GM12878 (cell line): ENCODE results near the gene TM4SF1. TPM values are rescaled to one million over a fixed set of nuclear protein-coding genes. Genes with fewer than 3 reads are reported as not detected.

Experiments used
- ATAC-seq: fragments of 200-7000 bp; cut with Tn5 transposase; 3 replicates; pipeline ENCODE4 v1.9.1; 2020; ENCODE audit warnings: mild to moderate bottlenecking, moderate library complexity
- BruUV-seq: library from RNA; stranded (reverse); fragments of 400-500 nt; replicated peaks from 2 replicates; lab custom pipeline; 2021; lab: Mats Ljungman, UMichigan
- CTCF ChIA-PET: fragments of 300-600 bp; sonication (Branson Sonifier 250); formaldehyde crosslinking; extraction: SDS; loops from one replicate; lab custom pipeline; 2021; ENCODE audit warnings: inconsistent platforms; lab: Yijun Ruan, JAX
- POLR2A ChIA-PET: fragments of 350-600 bp; formaldehyde crosslinking; extraction: SDS; loops from one replicate; lab custom pipeline; 2021; ENCODE audit warnings: inconsistent platforms; lab: Charles Lee
- RAD21 ChIA-PET: fragments of 300-600 bp; sonication (Branson Sonifier 250); formaldehyde crosslinking; loops from one replicate; lab custom pipeline; 2023; ENCODE audit warnings: antibody characterized with exemption; ENCODE audit not compliant: unreplicated experiment; lab: Charles Lee
- SMC1A ChIA-PET: fragments of 300-600 bp; sonication (Branson Sonifier 250); formaldehyde crosslinking; loops from one replicate; lab custom pipeline; 2023; ENCODE audit not compliant: unreplicated experiment, uncharacterized antibody; lab: Charles Lee
- DNase-seq: peaks from one replicate; pipeline ENCODE4 v3.0.0-alpha.2; 2011; ENCODE audit warnings: low read depth, low spot score
- FAIRE-seq: peaks from 3 replicates; lab custom pipeline; 2011; peaks lifted over from hg19 to GRCh38; lab: Jason Lieb, UNC
- H2AFZ ChIP-seq: 2 replicates; pipeline ENCODE4 v1.6.0; 2011; ENCODE audit warnings: low read depth, low read length, control low read depth; ENCODE audit not compliant: control insufficient read depth
- H3K27ac ChIP-seq: 2 replicates; pipeline ENCODE4 v1.5.1; 2011; ENCODE audit warnings: control low read depth; ENCODE audit not compliant: control insufficient read depth, insufficient read depth
- H3K27me3 ChIP-seq, 2 experiments: replicated peaks in 1 of 2; 2 replicates each; pipeline versions ENCODE4 v1.6.0 to v1.6.1; 2011; ENCODE audit warnings: low read length in 1 of 2; ENCODE audit not compliant: control insufficient read depth in 2 of 2, insufficient read depth in 2 of 2
- H3K36me3 ChIP-seq, 2 experiments: 2 replicates each; pipeline ENCODE4 v1.5.1; 2011; ENCODE audit warnings: low read length in 1 of 2; ENCODE audit not compliant: control insufficient read depth in 2 of 2, insufficient read depth in 2 of 2
- H3K4me1 ChIP-seq: 2 replicates; pipeline ENCODE4 v1.6.1; 2011; ENCODE audit warnings: mild to moderate bottlenecking, low read length, moderate library complexity, mixed read lengths; ENCODE audit not compliant: control insufficient read depth, insufficient read depth
- H3K4me2 ChIP-seq: 2 replicates; pipeline ENCODE4 v1.6.0; 2011; ENCODE audit warnings: control low read depth; ENCODE audit not compliant: control insufficient read depth, insufficient read depth
- H3K4me3 ChIP-seq: fragments of 200-600 bp; sonication (generic); 2 replicates; pipeline ENCODE4 v1.5.1; 2016
- H3K79me2 ChIP-seq: 2 replicates; pipeline ENCODE4 v1.6.0; 2011; ENCODE audit warnings: low read length; ENCODE audit not compliant: control insufficient read depth, insufficient read depth
- H3K9ac ChIP-seq: 2 replicates; pipeline ENCODE4 v1.8.0; 2011; ENCODE audit warnings: low read length, control low read depth, mixed read lengths; ENCODE audit not compliant: control insufficient read depth, insufficient read depth
- H3K9me3 ChIP-seq: replicated peaks from 3 replicates; pipeline ENCODE4 v1.5.1; 2011; ENCODE audit warnings: mild to moderate bottlenecking, low read length; ENCODE audit not compliant: control insufficient read depth, insufficient read depth
- H4K20me1 ChIP-seq: 2 replicates; pipeline ENCODE4 v1.6.0; 2011; ENCODE audit not compliant: control insufficient read depth, insufficient read depth
- ATF7 ChIP-seq: fragments of 450-650 bp; IDR thresholded peaks from 2 replicates; pipeline ENCODE4 v1.6.1; 2016; ENCODE audit warnings: low read depth, mild to moderate bottlenecking
- EGR1 ChIP-seq, 2 experiments: IDR thresholded peaks; 1 replicate in 1 of 2; 2 replicates in 1 of 2; pipeline ENCODE4 v1.6.1; 2011 to 2012; ENCODE audit warnings: low read depth in 2 of 2, low read length in 2 of 2, borderline replicate concordance in 1 of 2, mild to moderate bottlenecking in 1 of 2, moderate library complexity in 1 of 2
- EP300 ChIP-seq, 2 experiments: fragments of 150-350 bp in 1 of 2; IDR thresholded peaks; 2 replicates each; pipeline ENCODE4 v1.6.1; 2011 to 2012; ENCODE audit warnings: low read depth in 2 of 2, low read length in 2 of 2, borderline replicate concordance in 1 of 2, improper control_type of control experiment in 1 of 2, inconsistent platforms in 1 of 2; ENCODE audit not compliant: control insufficient read depth in 1 of 2
- GATAD2B ChIP-seq: fragments of 450-650 bp; conservative IDR thresholded peaks from 2 replicates; pipeline ENCODE4 v1.6.1; 2017; ENCODE audit warnings: low read depth, mild to moderate bottlenecking, moderate library complexity
- MEF2A ChIP-seq: IDR thresholded peaks from 2 replicates; pipeline ENCODE4 v1.6.1; 2011; ENCODE audit warnings: low read depth, mild to moderate bottlenecking, low read length, moderate library complexity; ENCODE audit not compliant: insufficient read depth
- MTA2 ChIP-seq: fragments of 450-650 bp; IDR thresholded peaks from 2 replicates; pipeline ENCODE4 v1.6.1; 2016; ENCODE audit warnings: low read depth, mild to moderate bottlenecking, moderate library complexity
- MTA3 ChIP-seq: IDR thresholded peaks from 2 replicates; pipeline ENCODE4 v1.6.1; 2012; ENCODE audit warnings: low read length, inconsistent platforms, borderline replicate concordance
- NFIC ChIP-seq: IDR thresholded peaks from 2 replicates; pipeline ENCODE4 v1.6.1; 2012; ENCODE audit warnings: low read depth, mild to moderate bottlenecking, inconsistent platforms, low read length, moderate library complexity
- NR2C1 ChIP-seq: fragments of 450-650 bp; IDR thresholded peaks from 2 replicates; pipeline ENCODE4 v1.6.1; 2017; ENCODE audit warnings: antibody characterized with exemption, mild to moderate bottlenecking, moderate library complexity
- PAX5 ChIP-seq: IDR thresholded peaks from 2 replicates; pipeline ENCODE4 v1.6.1; 2011; ENCODE audit warnings: low read depth, low read length, borderline replicate concordance
- POLR2A ChIP-seq: IDR thresholded peaks from 2 replicates; pipeline ENCODE4 v1.6.1; 2011; ENCODE audit warnings: low read depth, mild to moderate bottlenecking, low read length
- RB1 ChIP-seq: fragments of 450-650 bp; formaldehyde crosslinking; IDR thresholded peaks from 2 replicates; pipeline ENCODE4 v1.6.1; 2017; ENCODE audit warnings: mild to moderate bottlenecking, borderline replicate concordance
- ZNF622 ChIP-seq: fragments of 450-650 bp; IDR thresholded peaks from 2 replicates; pipeline ENCODE4 v1.6.1; 2017; ENCODE audit warnings: mild to moderate bottlenecking, inconsistent platforms
- ZZZ3 ChIP-seq: IDR thresholded peaks from 2 replicates; pipeline ENCODE4 v1.6.1; 2011; ENCODE audit warnings: low read depth; ENCODE audit not compliant: control insufficient read depth, insufficient read length
- WGBS: methylation state at CpG from one replicate; pipeline ENCODE4 v1.1.6; 2016; ENCODE audit warnings: low lambda C conversion rate; ENCODE audit not compliant: insufficient replicate concordance, insufficient coverage; ENCODE audit errors: missing lambda C conversion rate; 5-methylcytosine and 5-hydroxymethylcytosine counted together
- in situ Hi-C: fragments of 300-500 bp; cut with MboI; formaldehyde crosslinking; loops from 9 replicates; pipeline ENCODE4 v1.14.3; 2018; ENCODE audit warnings: mixed read lengths
- intact Hi-C: fragments of 100-400 bp; cut with micrococcal nuclease; formaldehyde crosslinking; loops from one replicate; pipeline ENCODE4 v1.14.2; 2022; ENCODE audit not compliant: unreplicated experiment
- polyA plus RNA-seq, 11 experiments: library from polyadenylated mRNA; depleted of rRNA in 4 of 11; unstranded in 6 of 11; stranded (reverse) in 5 of 11; fragments of >200 nt; fragmentation: Nextera tagmentation in 4 of 11; fragmentation: Illumina TruSeq in 1 of 11; extraction: Ambion mirVana in 4 of 11; extraction: Trizol in 1 of 11; gene quantifications; 1 replicate in 1 of 11; 2 replicates in 10 of 11; pipeline versions ENCODE4 v1.2.1 to v1.2.3, GENCODE V29; 2011 to 2016; ENCODE audit warnings: inconsistent platforms in 2 of 11, missing spikeins in 2 of 11, low read depth in 1 of 11
- total RNA-seq, 4 experiments: library from RNA; depleted of rRNA in 3 of 4; stranded (reverse); fragments of >200 nt in 3 of 4; fragmentation: Illumina TruSeq in 1 of 4; extraction: Trizol in 1 of 4; gene quantifications; 2 replicates each; pipeline versions ENCODE4 v1.2.1 to v1.2.3, GENCODE V29; 2013 to 2021
- TF ChIP-seq, protein P1 (sequence below): fragments of 450-650 bp; IDR thresholded peaks from 2 replicates; pipeline ENCODE4 v1.6.1; 2017; ENCODE audit warnings: mild to moderate bottlenecking
- TF ChIP-seq, protein P2 (sequence below): fragments of 450-650 bp; IDR thresholded peaks from 2 replicates; pipeline ENCODE4 v1.6.1; 2017; ENCODE audit warnings: mild to moderate bottlenecking, low read depth, inconsistent platforms; ENCODE audit not compliant: poor library complexity, severe bottlenecking

The TM4SF1 gene
- total and polyA plus RNA-seq, 10 of the 15 experiments (the other 5 are each of a cell fraction or from before 2014, with no cell fraction given): 0.05 to 1.2 TPM; not detected in 8

DNA sequence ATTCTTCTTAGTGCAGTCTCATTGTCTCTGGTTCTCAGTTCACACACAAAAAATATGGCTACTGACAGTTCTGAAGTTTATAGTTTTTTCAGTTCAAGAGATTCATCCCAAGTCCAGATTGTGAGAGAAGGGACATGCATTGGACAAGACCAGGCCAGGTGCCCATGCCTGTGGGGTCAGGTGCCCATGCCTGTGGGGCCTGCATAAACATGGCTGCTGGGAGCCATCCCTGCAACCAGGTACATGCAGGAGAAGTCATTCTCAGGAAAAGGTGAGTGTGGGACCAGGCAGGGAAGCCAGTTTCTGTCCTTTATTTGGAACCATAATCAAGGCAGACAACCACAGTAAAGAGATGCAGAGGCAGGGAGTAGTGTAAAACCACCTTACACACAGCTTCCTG is 6.3 kb upstream of the TM4SF1 start:
- Histone ChIP-seq H3K4me2 (no peak overlapping the region), H3K36me3 (no peaks in the 10 kb centered on the region), H3K27me3 (no peaks in the 10 kb centered on the region), H3K79me2 (no peaks in the 10 kb centered on the region), H3K4me3 (no peak overlapping the region), H3K9me3 (no peaks in the 10 kb centered on the region), H3K4me1 (no peaks in the 10 kb centered on the region), H3K27ac (no peak overlapping the region), H4K20me1 (no peaks in the 10 kb centered on the region), H3K9ac (no peak overlapping the region), H2AFZ (no peak overlapping the region)
- ChIA-PET RAD21 (no interaction called here), SMC1A (no interaction called here), POLR2A (no interaction called here), CTCF (interaction anchor here (0.8 to 1.1 kb wide), 3 partner anchors 14 to 96 kb away, joined by 3 to 4 read pairs (median 3); no protein-coding TSS in a partner anchor)
- BruUV-seq: no TSS peak
- FAIRE-seq (no peak), ATAC-seq (no peak), DNase-seq (no peak)
- TF ChIP-seq NFIC (no peak), NR2C1 (no peak), EP300 (IDR thresholded peaks at IDR 0.05; ENCODE audit: borderline replicate concordance in 1 of 2, control insufficient read depth in 1 of 2, low read depth in 2 of 2, low read length in 2 of 2) (no peak), EGR1 (IDR thresholded peaks at IDR 0.05; ENCODE audit: borderline replicate concordance in 1 of 2, low read depth in 2 of 2, low read length in 2 of 2) (no peak), ZNF622 (no peak), MTA3 (no peak)
- intact Hi-C loops (no loop called here), in situ Hi-C loops (no loop called here)

DNA sequence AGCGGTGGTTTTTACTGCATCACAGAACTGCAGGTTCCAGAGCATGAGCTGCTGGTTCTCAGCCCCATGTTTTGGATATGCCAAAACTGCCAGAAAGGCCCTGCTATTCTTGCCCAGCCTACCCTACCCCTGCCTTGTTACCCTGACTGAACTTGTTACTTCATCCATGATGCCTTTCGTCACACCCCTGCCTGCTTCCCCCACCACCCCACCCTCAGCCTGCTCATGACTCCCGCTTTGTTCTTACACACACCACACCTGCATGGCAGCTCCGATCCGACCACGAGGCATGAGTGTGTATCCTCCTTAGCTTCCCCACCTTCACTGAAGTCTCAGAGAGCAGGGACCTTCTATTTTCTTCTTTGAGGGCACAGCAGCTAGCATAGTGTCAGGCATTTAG is 5.1 kb upstream of the TM4SF1 start:
- no peaks in the 10 kb centered on the region for H4K20me1 ChIP-seq
- DNase-seq (no peak), ATAC-seq (no peak), FAIRE-seq (no peak)
- 57% methylated on average over 6 of the region's 6 CpGs for WGBS
- POLR2A ChIA-PET: no interaction called here
- no peak overlapping the region for H3K4me3 ChIP-seq
- intact Hi-C loops: no loop called here
- H2AFZ ChIP-seq: no peak overlapping the region
- CTCF ChIA-PET: interaction anchor here (0.6 to 1.5 kb wide), 3 partner anchors 10 to 425 kb away, joined by 3 to 4 read pairs (median 3); no protein-coding TSS in a partner anchor
- no peak overlapping the region for H3K4me2 ChIP-seq
- BruUV-seq: no TSS peak
- H3K9ac ChIP-seq: no peak overlapping the region
- no peaks in the 10 kb centered on the region for H3K27me3 ChIP-seq
- H3K4me1 ChIP-seq: no peaks in the 10 kb centered on the region
- in situ Hi-C loops: no loop called here
- no peaks in the 10 kb centered on the region for H3K79me2 ChIP-seq
- no peak overlapping the region for H3K27ac ChIP-seq
- RAD21 ChIA-PET: no interaction called here
- H3K36me3 ChIP-seq: no peaks in the 10 kb centered on the region
- SMC1A ChIA-PET: interaction anchor here (1.6 kb wide), 1 partner anchor 29 kb away, joined by 3 read pairs; no protein-coding TSS in a partner anchor
- no peaks in the 10 kb centered on the region for H3K9me3 ChIP-seq
- TF ChIP-seq RB1 (no peak), PAX5 (no peak), GATAD2B (no peak), MTA2 (no peak), POLR2A (no peak), ATF7 (no peak), MEF2A (no peak), ZZZ3 (no peak)
- TF ChIP-seq, protein P1, sequence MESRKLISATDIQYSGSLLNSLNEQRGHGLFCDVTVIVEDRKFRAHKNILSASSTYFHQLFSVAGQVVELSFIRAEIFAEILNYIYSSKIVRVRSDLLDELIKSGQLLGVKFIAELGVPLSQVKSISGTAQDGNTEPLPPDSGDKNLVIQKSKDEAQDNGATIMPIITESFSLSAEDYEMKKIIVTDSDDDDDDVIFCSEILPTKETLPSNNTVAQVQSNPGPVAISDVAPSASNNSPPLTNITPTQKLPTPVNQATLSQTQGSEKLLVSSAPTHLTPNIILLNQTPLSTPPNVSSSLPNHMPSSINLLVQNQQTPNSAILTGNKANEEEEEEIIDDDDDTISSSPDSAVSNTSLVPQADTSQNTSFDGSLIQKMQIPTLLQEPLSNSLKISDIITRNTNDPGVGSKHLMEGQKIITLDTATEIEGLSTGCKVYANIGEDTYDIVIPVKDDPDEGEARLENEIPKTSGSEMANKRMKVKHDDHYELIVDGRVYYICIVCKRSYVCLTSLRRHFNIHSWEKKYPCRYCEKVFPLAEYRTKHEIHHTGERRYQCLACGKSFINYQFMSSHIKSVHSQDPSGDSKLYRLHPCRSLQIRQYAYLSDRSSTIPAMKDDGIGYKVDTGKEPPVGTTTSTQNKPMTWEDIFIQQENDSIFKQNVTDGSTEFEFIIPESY: no peak
- TF ChIP-seq, protein P2, sequence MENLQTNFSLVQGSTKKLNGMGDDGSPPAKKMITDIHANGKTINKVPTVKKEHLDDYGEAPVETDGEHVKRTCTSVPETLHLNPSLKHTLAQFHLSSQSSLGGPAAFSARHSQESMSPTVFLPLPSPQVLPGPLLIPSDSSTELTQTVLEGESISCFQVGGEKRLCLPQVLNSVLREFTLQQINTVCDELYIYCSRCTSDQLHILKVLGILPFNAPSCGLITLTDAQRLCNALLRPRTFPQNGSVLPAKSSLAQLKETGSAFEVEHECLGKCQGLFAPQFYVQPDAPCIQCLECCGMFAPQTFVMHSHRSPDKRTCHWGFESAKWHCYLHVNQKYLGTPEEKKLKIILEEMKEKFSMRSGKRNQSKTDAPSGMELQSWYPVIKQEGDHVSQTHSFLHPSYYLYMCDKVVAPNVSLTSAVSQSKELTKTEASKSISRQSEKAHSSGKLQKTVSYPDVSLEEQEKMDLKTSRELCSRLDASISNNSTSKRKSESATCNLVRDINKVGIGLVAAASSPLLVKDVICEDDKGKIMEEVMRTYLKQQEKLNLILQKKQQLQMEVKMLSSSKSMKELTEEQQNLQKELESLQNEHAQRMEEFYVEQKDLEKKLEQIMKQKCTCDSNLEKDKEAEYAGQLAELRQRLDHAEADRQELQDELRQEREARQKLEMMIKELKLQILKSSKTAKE: no peak
